Neural crest cell (in vitro differentiated cells): ENCODE data around the gene PITHD1. TPM values are rescaled to one million over a fixed set of nuclear protein-coding genes. Genes with fewer than 3 reads are reported as not detected.
"Not testable (repeated sequence)": the region's sequence is repeated elsewhere in the genome, so short reads cannot be mapped to it uniquely, and the experiment has no call there.

Experiments used
- DNase-seq: peaks from one replicate; pipeline ENCODE4 v3.0.0; 2021; ENCODE audit warnings: low read depth, mixed read lengths, low spot score
- H3K27ac Mint-ChIP-seq: one replicate; pipeline ENCODE4 v1.8.0; 2021; ENCODE audit warnings: mild to moderate bottlenecking, mixed read lengths; ENCODE audit not compliant: unreplicated experiment
- H3K27me3 Mint-ChIP-seq: 2 replicates; pipeline ENCODE4 v1.8.0; 2021; ENCODE audit warnings: low read depth, mild to moderate bottlenecking, mixed read lengths
- H3K36me3 Mint-ChIP-seq: 2 replicates; pipeline ENCODE4 v1.8.0; 2021; ENCODE audit warnings: low read depth, mild to moderate bottlenecking, mixed read lengths
- H3K4me1 Mint-ChIP-seq: 2 replicates; pipeline ENCODE4 v1.8.0; 2021; ENCODE audit warnings: mixed read lengths
- H3K4me3 Mint-ChIP-seq: one replicate; pipeline ENCODE4 v1.8.0; 2021; ENCODE audit warnings: mild to moderate bottlenecking, mixed read lengths
- H3K9me3 Mint-ChIP-seq: 2 replicates; pipeline ENCODE4 v1.8.0; 2021; ENCODE audit warnings: mixed read lengths
- total RNA-seq: library from RNA; stranded (reverse); gene quantifications from 2 replicates; pipeline ENCODE4 v1.2.1, GENCODE V29; 2021
- TF ChIP-seq, protein P1 (sequence below): fragments of 200-600 bp; sonication (generic); conservative IDR thresholded peaks from 2 replicates; pipeline ENCODE4 v1.5.0; 2021; ENCODE audit warnings: antibody characterized with exemption, mild to moderate bottlenecking

Gene PITHD1
- total RNA-seq, 1 donor from 2014 or later = 57.5 TPM

DNA sequence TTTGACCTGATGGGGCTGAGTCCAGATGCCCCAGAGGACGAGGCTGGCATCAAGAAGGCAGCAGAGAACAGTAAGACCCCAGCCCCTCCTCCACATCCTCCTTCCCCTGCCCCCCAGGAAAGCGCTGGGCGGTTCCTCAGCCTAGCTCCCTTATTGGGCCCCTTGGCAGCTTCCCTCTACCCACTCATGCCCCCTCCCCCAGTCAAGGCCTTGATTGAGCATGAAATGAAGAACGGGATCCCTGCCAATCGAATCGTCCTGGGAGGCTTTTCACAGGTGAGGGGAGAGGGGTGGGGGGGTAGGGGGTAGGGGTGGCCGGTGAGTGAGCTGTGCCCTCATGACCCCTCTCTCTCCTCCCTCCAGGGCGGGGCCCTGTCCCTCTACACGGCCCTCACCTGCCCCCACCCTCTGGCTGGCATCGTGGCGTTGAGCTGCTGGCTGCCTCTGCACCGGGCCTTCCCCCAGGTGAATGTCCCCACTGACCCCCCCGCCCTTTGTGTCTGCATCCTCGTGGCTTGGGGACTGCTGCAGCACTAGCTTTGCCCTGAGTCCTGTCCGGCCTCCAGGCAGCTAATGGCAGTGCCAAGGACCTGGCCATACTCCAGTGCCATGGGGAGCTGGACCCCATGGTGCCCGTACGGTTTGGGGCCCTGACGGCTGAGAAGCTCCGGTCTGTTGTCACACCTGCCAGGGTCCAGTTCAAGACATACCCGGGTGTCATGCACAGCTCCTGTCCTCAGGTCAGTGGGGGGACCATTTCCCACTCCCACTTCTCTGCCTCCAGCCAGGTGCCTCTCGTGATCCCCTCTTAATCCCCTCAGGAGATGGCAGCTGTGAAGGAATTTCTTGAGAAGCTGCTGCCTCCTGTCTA, 15.9 kb downstream of the PITHD1 start:
- Mint-ChIP-seq H3K27me3 (peaks cover 3% of the 10 kb centered on the region), H3K4me3 (peak overlapping the region; percentile 75), H3K4me1 (peaks cover 18% of the 10 kb centered on the region), H3K36me3 (no peaks in the 10 kb centered on the region), H3K9me3 (no peaks in the 10 kb centered on the region), H3K27ac (no peak overlapping the region)
- no peak for DNase-seq
- TF ChIP-seq, protein P1, sequence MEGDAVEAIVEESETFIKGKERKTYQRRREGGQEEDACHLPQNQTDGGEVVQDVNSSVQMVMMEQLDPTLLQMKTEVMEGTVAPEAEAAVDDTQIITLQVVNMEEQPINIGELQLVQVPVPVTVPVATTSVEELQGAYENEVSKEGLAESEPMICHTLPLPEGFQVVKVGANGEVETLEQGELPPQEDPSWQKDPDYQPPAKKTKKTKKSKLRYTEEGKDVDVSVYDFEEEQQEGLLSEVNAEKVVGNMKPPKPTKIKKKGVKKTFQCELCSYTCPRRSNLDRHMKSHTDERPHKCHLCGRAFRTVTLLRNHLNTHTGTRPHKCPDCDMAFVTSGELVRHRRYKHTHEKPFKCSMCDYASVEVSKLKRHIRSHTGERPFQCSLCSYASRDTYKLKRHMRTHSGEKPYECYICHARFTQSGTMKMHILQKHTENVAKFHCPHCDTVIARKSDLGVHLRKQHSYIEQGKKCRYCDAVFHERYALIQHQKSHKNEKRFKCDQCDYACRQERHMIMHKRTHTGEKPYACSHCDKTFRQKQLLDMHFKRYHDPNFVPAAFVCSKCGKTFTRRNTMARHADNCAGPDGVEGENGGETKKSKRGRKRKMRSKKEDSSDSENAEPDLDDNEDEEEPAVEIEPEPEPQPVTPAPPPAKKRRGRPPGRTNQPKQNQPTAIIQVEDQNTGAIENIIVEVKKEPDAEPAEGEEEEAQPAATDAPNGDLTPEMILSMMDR = no peak

- Mint-ChIP-seq H3K4me3 (peak overlapping the region; percentile 75), H3K4me1 (peaks cover 20% of the 10 kb centered on the region)
- H3K27ac Mint-ChIP-seq, H3K36me3 Mint-ChIP-seq, H3K9me3 Mint-ChIP-seq, DNase-seq, H3K27me3 Mint-ChIP-seq: not testable (repeated sequence)
Measured at GRCh38 chr1:23794732-23795182, 16.5 kb downstream of the PITHD1 start.

- Mint-ChIP-seq H3K27ac (no peak overlapping the region), H3K27me3 (peaks cover 5% of the 10 kb centered on the region), H3K36me3 (no peaks in the 10 kb centered on the region), H3K4me1 (peaks cover 14% of the 10 kb centered on the region), H3K4me3 (peak overlapping the region; percentile 81), H3K9me3 (no peaks in the 10 kb centered on the region)
- TF ChIP-seq, protein P1 = no peak
- no peak for DNase-seq
Measured at GRCh38 chr1:23795676-23796465, 17.7 kb downstream of the PITHD1 start.

- peaks cover 2% of the 10 kb centered on the region for H3K27me3 Mint-ChIP-seq
- H3K27ac Mint-ChIP-seq = no peak overlapping the region
- peaks cover 11% of the 10 kb centered on the region for H3K4me1 Mint-ChIP-seq
- no peaks in the 10 kb centered on the region for H3K36me3 Mint-ChIP-seq
- no peak for DNase-seq
- no peaks in the 10 kb centered on the region for H3K9me3 Mint-ChIP-seq
- TF ChIP-seq, protein P1 = no peak
- peak overlapping the region; percentile 97 for H3K4me3 Mint-ChIP-seq
Measured at GRCh38 chr1:23796466-23797271, 18.5 kb downstream of the PITHD1 start.

DNA sequence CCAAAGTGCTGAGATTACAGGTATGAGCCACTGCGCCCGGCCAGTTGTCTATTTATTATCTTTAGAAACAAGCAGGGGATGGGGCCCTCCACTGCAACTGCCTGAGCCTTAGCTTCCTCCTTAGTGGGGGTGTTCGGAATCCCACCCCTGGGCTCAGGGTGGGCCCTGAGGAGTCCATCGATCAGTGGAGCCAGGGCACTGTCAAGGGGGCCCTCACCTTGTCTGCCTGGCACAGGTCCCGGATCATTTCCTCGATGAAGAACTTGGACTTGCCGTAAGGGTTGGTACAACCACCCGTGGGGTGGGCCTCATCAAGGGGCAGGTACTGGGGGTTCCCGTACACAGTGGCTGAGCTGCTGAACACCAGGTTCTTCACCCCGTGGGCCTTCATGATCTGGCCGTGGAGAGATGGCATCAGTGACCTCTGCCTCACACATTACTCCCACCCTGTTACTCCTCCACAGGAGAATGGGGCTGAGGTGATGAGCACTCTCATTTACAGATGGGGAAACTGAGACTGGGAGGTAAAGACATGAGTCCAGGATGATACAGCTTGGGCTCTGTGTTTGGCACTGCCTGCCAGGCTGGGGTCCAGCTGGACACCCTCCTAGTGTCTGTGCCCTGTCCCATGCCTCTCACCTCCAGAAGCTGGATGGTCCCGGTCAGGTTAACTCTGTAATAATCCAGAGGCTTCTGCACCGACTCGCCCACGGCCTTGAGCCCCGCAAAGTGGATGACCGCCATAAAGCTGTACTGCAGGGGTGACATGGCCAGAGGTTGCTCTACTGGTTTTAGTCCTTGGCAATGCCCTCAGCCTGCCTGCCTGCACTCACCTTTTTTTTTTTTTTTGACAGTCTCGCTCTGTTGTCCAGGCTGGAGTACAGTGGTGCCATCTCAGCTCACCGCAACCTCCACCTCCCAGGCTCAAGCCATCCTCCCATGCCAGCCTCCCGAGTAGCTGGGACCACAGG, 19.5 kb downstream of the PITHD1 start:
- peaks cover 2% of the 10 kb centered on the region for H3K27me3 Mint-ChIP-seq
- no peaks in the 10 kb centered on the region for H3K36me3 Mint-ChIP-seq
- TF ChIP-seq, protein P1 = no peak
- peaks cover 9% of the 10 kb centered on the region for H3K4me1 Mint-ChIP-seq
- H3K9me3 Mint-ChIP-seq = no peaks in the 10 kb centered on the region
- DNase-seq = no peak
- H3K27ac Mint-ChIP-seq = no peak overlapping the region
- peak overlapping the region; percentile 97 for H3K4me3 Mint-ChIP-seq
